Adrenal gland (tissue), 5 donors: ENCODE results near the gene CRY1.

Experiments used
- CTCF ChIP-seq, 6 experiments: fragments of 450-650 bp in 4 of 6; fragments of 200-600 bp in 2 of 6; sonication (generic) in 1 of 6; IDR thresholded peaks; 1 replicate in 5 of 6; 2 replicates in 1 of 6; pipeline versions ENCODE4 v1.5.1 to v1.8.0; 2016 to 2021; ENCODE audit warnings: antibody characterized with exemption in 6 of 6, mild to moderate bottlenecking in 2 of 6, moderate library complexity in 1 of 6
- POLR2A ChIP-seq, 2 donors: fragments of 450-650 bp; IDR thresholded peaks; one replicate each; pipeline ENCODE4 v1.6.1; 2017; ENCODE audit warnings: antibody characterized with exemption in 2 of 2, mild to moderate bottlenecking in 2 of 2, moderate library complexity in 1 of 2
- donor health status: DM: no; HTN: no; CAD: no.

- TF ChIP-seq CTCF (IDR thresholded peaks at IDR 0.05): no peak
- no peak for TF ChIP-seq POLR2A (IDR thresholded peaks at IDR 0.05)
Observed at GRCh38 chr12:106945261-106945851, 148.0 kb downstream of the CRY1 start.
